ENCODE measurements around the gene RTEL1. TPM values are rescaled to one million over a fixed set of nuclear protein-coding genes. Genes with fewer than 3 reads are reported as not detected.
A peak's percentile ranks its signal among the peaks of the same experiment; 100 is the strongest.
"Not testable (repeated sequence)": the region's sequence is repeated elsewhere in the genome, so short reads cannot be mapped to it uniquely, and the experiment has no call there.

The RTEL1 gene
- total and polyA plus RNA-seq, 9 of the 15 experiments (the other 6 are each of a cell fraction or from before 2014, with no cell fraction given) = 0.36 to 61.0 (median 17.9) TPM

- H3K9me3 ChIP-seq (replicated peaks; ENCODE audit: control insufficient read depth, insufficient read depth, low read depth, low read length); POLR2A ChIA-PET; H3K4me2 ChIP-seq (ENCODE audit: insufficient read depth, low read length); H4K20me1 ChIP-seq (replicated peaks; ENCODE audit: control insufficient read depth, insufficient read depth, low read length); H3K9ac ChIP-seq (ENCODE audit: insufficient read depth in 1 of 2, low read depth in 2 of 2, low read length in 2 of 2); FAIRE-seq; H3K27me3 ChIP-seq (ENCODE audit: control insufficient read depth in 2 of 2, insufficient read depth in 2 of 2, low read length in 2 of 2); H3K79me2 ChIP-seq (ENCODE audit: control insufficient read depth, insufficient read depth, low read length); in situ Hi-C loops (cut with MboI); H3K9me1 ChIP-seq (ENCODE audit: control insufficient read depth, insufficient read depth, low read length); intact Hi-C loops (cut with micrococcal nuclease); H3K4me3 ChIP-seq; H2AFZ ChIP-seq (ENCODE audit: low read depth, low read length); DNase-seq (ENCODE audit: extremely low read depth in 1 of 4, low spot score in 3 of 4); CTCF ChIA-PET (ENCODE audit: low intra/inter-chr PET ratio); ATAC-seq; H3K4me1 ChIP-seq (replicated peaks in 1 of 2; ENCODE audit: control insufficient read depth in 2 of 2, insufficient read depth in 2 of 2, low read length in 2 of 2); H3K27ac ChIP-seq (ENCODE audit: extremely low read depth, low read depth, low read length); BruUV-seq (replicated peaks): not testable (repeated sequence)
- peaks cover 65% of the 10 kb centered on the region; the same call in 2 of the 3 replicates for H3K36me3 ChIP-seq (ENCODE audit: control insufficient read depth, insufficient read depth, low read length)
- 91% methylated on average over 7 of the region's 12 CpGs for WGBS (ENCODE audit: insufficient coverage, low coverage, missing lambda C conversion rate)
Measured at GRCh38 chr20:63671695-63672094, 13.6 kb downstream of the RTEL1 start.

GRCh38 chr20:63672666-63673065 is 14.6 kb downstream of the RTEL1 start:
- ChIA-PET CTCF (ENCODE audit: low intra/inter-chr PET ratio) (no interaction called here), POLR2A (interaction anchor here (1.0 kb wide), 1 partner anchor 11 kb away, joined by 3 read pairs; no protein-coding TSS in a partner anchor)
- Histone ChIP-seq H3K4me2 (ENCODE audit: insufficient read depth, low read length) (no peak overlapping the region), H3K9me3 (replicated peaks; ENCODE audit: control insufficient read depth, insufficient read depth, low read depth, low read length) (no peaks in the 10 kb centered on the region), H3K27me3 (ENCODE audit: control insufficient read depth in 2 of 2, insufficient read depth in 2 of 2, low read length in 2 of 2) (no peaks in the 10 kb centered on the region), H3K27ac (ENCODE audit: extremely low read depth, low read depth, low read length) (no peak overlapping the region), H2AFZ (ENCODE audit: low read depth, low read length) (no peak overlapping the region), H3K4me1 (replicated peaks in 1 of 2; ENCODE audit: control insufficient read depth in 2 of 2, insufficient read depth in 2 of 2, low read length in 2 of 2) (no peaks in the 10 kb centered on the region; a peak in 1 of 5 replicates), H3K79me2 (ENCODE audit: control insufficient read depth, insufficient read depth, low read length) (no peaks in the 10 kb centered on the region), H3K9ac (ENCODE audit: insufficient read depth in 1 of 2, low read depth in 2 of 2, low read length in 2 of 2) (peak overlapping the region in 1 of 2 experiments; percentile 17; a peak in 1 of 4 replicates), H4K20me1 (replicated peaks; ENCODE audit: control insufficient read depth, insufficient read depth, low read length) (no peaks in the 10 kb centered on the region), H3K36me3 (ENCODE audit: control insufficient read depth, insufficient read depth, low read length) (peaks cover 64% of the 10 kb centered on the region; the same call in 2 of the 3 replicates), H3K9me1 (ENCODE audit: control insufficient read depth, insufficient read depth, low read length) (no peaks in the 10 kb centered on the region), H3K4me3 (no peak overlapping the region)
- intact Hi-C loops (cut with micrococcal nuclease) = no loop called here
- TF ChIP-seq RBM25 (IDR thresholded peaks at IDR 0.05; ENCODE audit: low read depth, low read length, severe bottlenecking) = no peak
- in situ Hi-C loops (cut with MboI) = no loop called here
- no TSS peak for BruUV-seq (replicated peaks)
- ATAC-seq (no peak), FAIRE-seq (no peak), DNase-seq (ENCODE audit: extremely low read depth in 1 of 4, low spot score in 3 of 4) (no peak)
- WGBS (ENCODE audit: insufficient coverage, low coverage, missing lambda C conversion rate) = 94% methylated on average over 10 of the region's 10 CpGs
